HG03045 (cell line): Measurements from ENCODE around the gene NTMT2.
"Not testable (repeated sequence)": the region's sequence is repeated elsewhere in the genome, so short reads cannot be mapped to it uniquely, and the experiment has no call there.

Experiments
- ATAC-seq: cut with Tn5 transposase; IDR thresholded peaks from one replicate; pipeline ENCODE4 v1.9.1; 2021; ENCODE audit warnings: mild to moderate bottlenecking, moderate library complexity; ENCODE audit not compliant: unreplicated experiment

The NTMT2 gene

DNA sequence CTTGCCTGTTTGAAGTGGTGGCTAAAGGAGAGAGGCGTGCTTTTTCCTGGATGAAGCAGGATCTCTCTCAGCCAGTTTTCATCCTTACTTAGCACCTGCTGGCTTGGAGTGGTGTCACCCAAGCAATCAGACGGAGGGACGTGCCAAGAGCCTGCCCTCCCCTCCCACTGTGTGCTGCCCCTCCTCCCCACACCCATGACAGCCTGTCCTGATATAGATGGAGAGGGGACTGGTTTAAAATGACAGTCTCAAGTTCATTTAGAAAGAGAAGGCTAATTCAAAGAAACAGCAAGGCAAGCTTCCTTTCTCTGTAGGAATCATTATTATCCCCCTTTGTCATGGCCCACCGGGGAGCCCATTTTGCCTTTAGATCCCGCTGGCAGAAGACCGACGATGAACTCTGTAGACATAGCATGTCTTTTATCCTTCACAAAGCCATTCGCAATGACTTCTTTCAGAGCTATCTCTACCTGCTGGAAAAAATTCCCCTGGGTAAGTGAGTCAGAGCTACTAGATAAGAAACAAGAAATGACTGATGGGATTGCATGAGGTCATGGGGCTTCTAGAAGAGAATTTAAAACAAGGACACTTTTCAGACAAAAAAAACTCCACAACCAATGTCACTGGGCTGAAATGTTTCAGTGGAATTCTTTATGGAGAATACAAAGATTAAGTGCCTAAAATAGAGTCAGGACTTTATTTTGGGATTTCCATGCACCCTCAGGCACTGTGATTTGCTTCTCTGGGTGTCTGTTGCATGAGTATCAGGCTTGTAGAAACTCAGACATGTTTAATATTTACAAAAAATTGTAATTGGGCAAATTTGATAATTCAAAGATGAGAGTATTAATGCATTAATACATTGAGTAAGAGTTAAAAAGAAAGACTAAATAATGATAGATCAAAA, at the start of gene NTMT2:
NTMT2 (plus strand) TSS at position 190 of the 907 bp plus-strand sequence; CDS start at position 339, 149 bp downstream.
- no peak for ATAC-seq

DNA sequence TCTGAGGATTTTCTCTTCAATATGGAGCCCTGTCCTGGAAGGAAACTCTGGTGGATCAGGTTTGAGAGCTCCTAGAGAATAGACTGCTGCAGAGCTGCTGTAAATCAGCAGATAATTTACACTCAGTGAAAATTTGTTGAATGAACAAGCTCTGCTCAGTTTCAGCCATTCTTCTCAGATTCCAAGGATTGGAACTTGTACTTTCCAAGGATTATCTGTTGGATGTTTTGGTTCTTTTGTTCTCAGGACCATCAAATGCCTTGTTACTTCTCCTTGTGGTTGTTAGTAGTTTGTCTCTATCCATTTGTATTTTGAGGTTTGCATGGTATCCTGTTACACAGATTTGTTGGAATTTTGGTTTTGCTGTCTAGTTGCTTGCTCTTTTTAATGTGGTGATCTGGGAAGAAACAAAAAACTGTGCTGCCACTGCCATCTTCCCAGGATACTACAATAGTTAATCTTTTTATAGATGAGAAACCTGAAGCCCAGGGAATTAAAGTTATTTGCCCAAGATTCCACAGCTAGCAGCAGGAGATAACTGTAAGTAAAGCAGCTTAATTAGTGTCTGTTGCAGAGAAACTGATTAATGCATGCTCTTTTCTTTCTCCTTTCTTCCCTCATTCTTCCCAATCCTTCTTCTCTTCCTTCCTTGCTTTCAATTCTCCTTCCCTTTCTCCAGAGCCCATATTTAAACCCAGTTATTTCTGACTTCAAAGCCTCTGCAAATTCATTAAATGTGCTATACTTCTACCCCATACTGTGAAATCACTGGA, 49.6 kb upstream of the NTMT2 start:
- no peak for ATAC-seq

DNA sequence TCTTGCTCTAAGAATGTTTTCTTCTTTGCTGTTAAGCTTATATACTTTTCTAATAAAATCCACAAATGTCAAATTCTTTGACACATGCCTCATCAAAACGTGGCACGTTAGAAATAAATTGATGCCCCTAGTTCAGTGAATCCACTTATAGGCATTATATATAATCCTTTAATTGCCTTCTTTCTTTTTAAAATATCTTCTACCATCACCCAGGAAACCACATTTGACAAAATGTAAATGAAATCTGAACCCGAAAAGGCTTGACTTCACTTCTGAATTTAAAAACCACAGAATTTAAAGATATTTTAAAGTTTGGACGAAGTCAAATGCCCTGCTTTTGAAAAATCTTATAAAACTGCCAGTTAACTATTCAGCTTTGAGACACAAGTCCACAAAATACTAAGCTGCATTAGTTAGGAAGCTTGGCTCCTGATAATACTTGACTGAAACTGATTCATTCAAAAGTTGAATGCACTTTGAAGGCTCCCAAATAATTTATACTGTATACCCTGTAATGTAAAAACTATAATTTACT, 48.9 kb upstream of the NTMT2 start:
- ATAC-seq = no peak

GRCh38 chr1:170097449-170097948, 48.3 kb upstream of the NTMT2 start:
- no peak for ATAC-seq

- ATAC-seq = not testable (repeated sequence)
Observed at GRCh38 chr1:170113140-170113539, 32.6 kb upstream of the NTMT2 start.

GRCh38 chr1:170114906-170115305, 30.9 kb upstream of the NTMT2 start:
- no peak for ATAC-seq

DNA sequence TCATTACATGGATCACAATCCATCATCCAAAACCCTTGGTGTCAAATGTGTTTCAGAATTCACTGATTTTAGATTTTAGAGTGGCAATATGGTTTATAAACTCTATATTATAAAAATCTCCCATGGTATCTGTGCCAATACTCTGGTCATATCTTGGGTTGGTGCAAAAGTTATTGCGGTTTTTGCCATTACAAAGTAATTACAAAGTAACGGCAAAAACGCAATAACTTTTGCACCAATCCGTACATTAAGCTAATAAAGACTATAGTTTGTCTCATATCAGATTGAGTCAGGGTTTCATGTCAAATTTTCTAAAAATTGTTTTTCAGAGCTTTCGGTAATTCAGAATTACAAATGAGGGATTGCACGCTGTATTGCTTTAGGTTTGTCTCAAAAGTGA, 23.4 kb upstream of the NTMT2 start:
- ATAC-seq = no peak

GRCh38 chr1:170125269-170125668, 20.5 kb upstream of the NTMT2 start:
- ATAC-seq = no peak

- peak; percentile 92 for ATAC-seq
Observed at GRCh38 chr1:170126696-170127095, 19.1 kb upstream of the NTMT2 start.

DNA sequence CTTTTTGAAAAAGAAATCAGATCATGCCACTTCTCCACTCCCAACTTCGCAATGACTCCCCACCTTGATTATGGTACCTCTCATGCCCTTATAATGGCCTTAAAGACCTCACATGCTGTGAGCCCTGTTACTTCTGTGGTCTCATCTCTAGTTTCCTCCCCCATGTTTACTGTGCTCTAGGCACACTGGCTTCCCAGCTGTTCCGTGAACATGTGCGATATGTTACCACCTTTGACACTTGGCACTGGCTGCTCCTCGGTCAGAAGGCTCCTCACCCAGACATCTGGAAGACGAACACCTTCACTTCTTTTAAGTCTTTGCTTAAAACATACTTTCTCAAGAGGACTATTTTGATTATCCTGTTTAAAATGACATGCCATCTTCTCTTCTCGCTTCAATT, 14.3 kb upstream of the NTMT2 start:
- ATAC-seq = no peak

DNA sequence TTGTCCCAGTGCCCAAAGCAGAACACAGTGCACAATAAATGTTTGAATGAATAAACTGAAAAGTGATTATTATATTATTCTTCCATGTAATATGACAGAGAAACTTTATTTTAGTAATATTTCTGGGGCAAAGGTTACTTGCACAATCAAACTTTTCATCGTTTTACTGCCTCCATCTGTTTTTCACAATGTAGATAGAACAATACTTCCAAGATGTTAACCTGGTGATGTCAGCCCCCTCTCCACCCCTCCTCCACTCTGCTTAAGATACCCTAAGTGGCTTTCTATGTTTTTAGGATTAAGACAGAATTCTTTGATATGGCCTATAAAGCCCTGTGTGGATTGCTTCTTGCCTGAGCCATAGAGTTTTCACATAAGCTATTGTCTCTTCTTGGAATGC, 13.8 kb upstream of the NTMT2 start:
- no peak for ATAC-seq

DNA sequence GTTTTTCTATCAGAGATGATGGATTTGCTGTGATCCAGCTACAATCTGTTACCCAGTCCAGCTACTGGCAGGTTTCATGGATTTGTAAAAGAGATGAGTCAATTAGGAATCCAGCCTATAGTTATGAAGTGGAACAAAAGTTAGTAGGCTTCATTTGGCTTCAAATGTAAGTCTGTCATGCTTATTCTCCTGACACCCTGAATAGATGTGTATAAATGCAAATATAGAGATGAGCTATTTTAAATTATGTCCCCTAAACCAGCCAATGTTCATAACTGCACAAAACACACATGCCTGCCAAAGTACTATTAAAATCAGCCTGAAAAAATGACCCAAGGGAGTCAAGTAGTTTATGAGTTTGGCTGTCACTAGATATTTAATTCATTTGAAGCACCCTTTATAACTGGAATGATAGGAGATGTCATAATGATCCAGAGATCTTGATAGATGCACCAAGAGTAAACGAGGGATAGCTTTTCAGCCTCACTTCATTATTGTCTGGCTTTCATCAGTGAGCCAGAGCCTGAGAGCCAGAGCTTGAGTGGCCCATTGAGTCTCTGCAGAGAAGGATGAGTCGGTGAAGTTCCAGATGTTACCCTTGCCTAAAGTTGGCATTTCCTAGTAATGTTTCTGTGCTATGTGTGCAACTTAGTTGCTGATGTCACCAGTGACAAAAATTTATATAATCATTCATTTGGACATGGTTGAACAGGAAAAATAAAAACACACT, 11.8 kb upstream of the NTMT2 start:
- no peak for ATAC-seq

DNA sequence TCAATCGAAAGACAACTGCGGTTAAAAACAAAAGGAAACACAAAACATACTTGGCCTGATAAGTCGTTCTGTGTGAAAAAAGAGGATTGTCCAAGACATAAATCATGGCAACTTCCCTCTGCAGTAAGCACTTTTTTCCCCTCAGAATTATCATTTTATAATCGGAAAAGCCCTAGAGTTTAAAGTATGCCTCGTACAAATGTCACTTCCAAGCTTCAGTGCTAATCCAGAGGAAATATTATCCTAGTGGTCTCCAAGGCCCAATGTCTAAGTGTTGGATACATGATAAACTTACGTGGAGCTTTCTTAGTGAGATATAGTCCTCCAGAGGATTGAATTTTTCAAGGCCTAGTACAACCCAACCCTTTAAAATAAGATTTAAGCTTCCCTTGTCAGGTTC, 11.2 kb upstream of the NTMT2 start:
- ATAC-seq = no peak

DNA sequence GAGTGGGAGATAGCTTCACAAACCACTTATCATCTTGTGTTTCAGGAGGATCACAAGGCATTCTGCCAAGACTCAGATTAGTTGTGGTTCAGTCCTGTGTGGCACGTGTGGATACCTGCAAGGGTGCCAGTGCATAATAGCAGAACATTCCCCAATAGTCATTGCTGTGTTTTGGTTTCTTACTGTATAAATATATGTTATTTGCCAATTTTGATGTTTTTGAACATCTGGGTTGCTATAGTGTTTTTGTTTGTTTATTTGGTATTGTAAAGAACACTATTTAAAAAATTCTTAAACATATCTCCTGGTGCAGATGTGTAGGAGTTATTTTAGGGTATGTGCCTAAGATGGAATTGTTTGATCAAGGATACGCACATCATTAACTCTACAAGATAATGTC, 5.4 kb upstream of the NTMT2 start:
- no peak for ATAC-seq

DNA sequence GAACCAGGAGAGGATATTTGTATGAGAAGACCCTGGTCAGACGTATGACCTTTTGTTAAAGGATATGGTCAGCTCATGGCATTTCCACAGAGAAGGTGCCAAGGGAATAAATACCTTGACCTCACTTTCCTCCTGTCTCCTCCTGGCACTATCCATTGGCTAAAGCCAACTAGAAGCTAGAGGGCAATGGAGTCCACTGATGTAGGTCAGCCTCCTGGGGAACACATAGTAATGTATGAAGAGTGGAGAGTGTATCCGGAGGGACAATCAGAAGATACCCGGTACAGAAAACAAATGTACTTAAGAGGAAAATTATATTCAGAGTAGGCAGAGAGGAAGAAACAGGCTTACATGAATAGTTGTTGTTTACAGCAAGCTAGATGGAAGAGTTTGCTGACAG, 698 bp upstream of the NTMT2 start:
- no peak for ATAC-seq

- no peak for ATAC-seq
Observed at GRCh38 chr1:170146720-170147263, 1.0 kb downstream of the NTMT2 start.

GRCh38 chr1:170149241-170149640, 3.5 kb downstream of the NTMT2 start:
- ATAC-seq = no peak

- no peak for ATAC-seq
Observed at GRCh38 chr1:170150016-170150415, 4.3 kb downstream of the NTMT2 start.

GRCh38 chr1:170150921-170151320, 5.2 kb downstream of the NTMT2 start:
- ATAC-seq = no peak

GRCh38 chr1:170153417-170153816, 7.7 kb downstream of the NTMT2 start:
- ATAC-seq = no peak

DNA sequence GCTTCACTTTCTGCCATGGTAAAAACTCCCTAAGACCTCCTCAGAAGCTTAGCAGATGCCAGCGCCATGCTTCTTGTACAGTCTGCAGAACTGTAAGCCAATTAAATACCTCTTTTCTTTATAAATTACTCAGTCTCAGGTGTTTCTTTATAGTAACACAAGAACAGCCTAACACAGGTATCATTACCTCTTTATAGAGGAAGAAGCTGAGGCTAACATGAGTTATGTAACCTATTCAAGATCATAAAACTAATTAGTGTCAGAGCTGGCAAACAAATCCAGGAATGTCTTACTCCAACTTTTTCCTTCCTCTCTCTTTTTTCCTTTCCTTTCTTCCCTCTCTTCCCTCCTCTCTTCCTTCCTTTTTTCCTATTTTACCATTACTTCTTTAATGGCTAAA, 9.3 kb downstream of the NTMT2 start:
- ATAC-seq = no peak
